Stimulated activated CD4-positive, alpha-beta T cell treated with anti-CD3 and anti-CD28 coated beads, Interleukin-1b, Interleukin-23, amount 100 ng/mL, for 24 hours (primary cell): ENCODE results near the gene HCCS.
A peak's percentile ranks its signal among the peaks of the same experiment; 100 is the strongest.

Experiments
- DNase-seq, 4 experiments: peaks; one replicate each; pipeline ENCODE4 v3.0.0-alpha.2; 2020; ENCODE audit warnings: low read depth in 4 of 4, low spot score in 1 of 4

The HCCS gene

GRCh38 chrX:11111037-11111851, at the start of gene HCCS:
Gene HCCS, plus strand, starts transcription at chrX:11111332. Its CDS starts 729 bp downstream, at chrX:11112061.
- DNase-seq: peak; percentile 48 to 69 (median 55)

- DNase-seq: no peak
Observed at GRCh38 chrX:11064276-11064675, 46.9 kb upstream of the HCCS start.

GRCh38 chrX:11064851-11065600, 46.1 kb upstream of the HCCS start:
- DNase-seq: no peak

DNA sequence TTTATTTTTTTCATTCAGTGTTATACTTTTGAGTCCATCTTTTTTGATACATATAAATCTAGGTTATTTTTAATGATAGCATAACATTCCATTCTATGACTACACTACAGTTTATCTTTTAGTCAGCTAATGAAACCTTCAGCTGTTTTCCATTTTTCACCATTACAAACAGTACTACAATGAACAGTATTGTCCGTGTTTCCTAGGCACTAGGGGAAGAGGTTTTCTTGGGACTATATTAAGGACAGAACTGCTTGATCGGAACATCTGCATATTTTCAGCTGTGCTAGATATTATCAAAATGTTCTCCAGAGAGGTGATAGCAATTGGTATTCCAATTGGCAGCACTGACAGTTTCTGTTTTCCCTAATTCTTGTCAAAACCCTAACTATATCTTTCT, 44.3 kb upstream of the HCCS start:
- DNase-seq: no peak

- no peak for DNase-seq
Observed at GRCh38 chrX:11073381-11073780, 37.8 kb upstream of the HCCS start.

DNA sequence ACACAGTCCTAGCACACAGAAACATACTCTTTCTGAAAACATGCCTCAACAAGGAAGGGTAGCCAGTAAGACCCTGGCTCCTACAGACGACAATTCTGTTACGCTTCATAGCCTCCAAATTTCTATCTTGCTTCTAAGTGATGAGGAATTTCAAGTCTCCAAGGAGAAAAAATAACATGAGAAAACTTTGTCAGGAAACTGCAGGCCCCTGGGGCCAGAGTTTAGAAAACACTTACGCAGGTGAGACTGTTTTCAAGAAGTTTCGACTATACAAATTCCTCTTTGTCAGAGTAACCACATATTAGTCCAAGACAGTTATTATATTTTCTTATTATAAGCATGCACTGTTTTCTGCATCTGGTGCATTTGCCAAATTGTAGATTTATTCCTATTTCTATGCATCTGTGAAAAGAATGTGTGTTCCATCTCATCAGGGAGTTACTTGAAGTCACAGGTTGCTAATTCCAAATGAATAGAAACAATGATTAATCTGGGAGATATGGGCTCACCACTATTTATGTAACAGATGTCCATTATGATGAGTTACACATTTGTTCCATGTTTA, 30.3 kb upstream of the HCCS start:
- no peak for DNase-seq

- no peak for DNase-seq
Observed at GRCh38 chrX:11081511-11081910, 29.6 kb upstream of the HCCS start.

GRCh38 chrX:11085305-11085704, 25.8 kb upstream of the HCCS start:
- DNase-seq: no peak

DNA sequence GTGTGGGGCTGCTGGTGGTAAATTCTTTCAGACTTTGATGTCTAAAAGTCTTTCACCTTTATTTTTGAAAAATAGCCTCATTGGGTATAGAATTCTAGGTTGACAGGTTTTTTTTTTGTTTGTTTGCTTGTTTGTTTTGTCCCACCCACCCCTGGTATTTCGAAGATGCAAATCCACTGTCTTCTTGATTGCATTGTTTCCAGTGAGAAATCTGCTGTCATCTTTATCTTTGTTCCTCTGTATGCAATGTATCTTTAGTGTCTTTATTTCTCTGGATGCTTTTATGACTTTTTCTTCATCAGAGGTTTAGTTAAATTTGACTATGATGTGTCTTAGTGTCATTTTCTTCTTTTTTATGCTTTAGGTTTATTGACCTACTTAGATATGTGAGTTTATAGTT, 21.3 kb upstream of the HCCS start:
- DNase-seq: no peak

GRCh38 chrX:11097933-11098332, 13.2 kb upstream of the HCCS start:
- DNase-seq: no peak

- no peak for DNase-seq
Observed at GRCh38 chrX:11099465-11099864, 11.7 kb upstream of the HCCS start.

- DNase-seq: no peak
Observed at GRCh38 chrX:11100281-11101035, 10.7 kb upstream of the HCCS start.

- no peak for DNase-seq
Observed at GRCh38 chrX:11103006-11103405, 8.1 kb upstream of the HCCS start.

GRCh38 chrX:11103751-11104150, 7.4 kb upstream of the HCCS start:
- DNase-seq: no peak

DNA sequence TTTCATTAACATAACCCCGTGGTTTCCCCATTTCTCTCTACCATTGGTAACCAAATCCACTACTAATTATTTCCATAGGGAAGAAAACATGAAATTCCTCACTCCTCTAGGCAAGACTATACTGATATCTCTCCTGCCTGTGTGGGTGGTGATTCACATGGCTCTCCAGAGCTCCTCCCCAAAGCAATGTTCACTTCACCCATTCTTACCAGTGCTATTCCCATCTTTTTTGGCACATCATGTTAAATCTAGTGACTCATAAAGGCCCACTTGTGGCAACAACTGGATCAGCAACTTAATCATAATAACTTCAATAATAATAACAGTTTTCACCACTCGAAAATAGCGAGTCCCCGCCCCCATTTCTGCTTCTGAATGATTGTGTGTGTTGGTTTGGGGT, 6.1 kb upstream of the HCCS start:
- DNase-seq: no peak

GRCh38 chrX:11108253-11108941, 2.7 kb upstream of the HCCS start:
- no peak for DNase-seq

DNA sequence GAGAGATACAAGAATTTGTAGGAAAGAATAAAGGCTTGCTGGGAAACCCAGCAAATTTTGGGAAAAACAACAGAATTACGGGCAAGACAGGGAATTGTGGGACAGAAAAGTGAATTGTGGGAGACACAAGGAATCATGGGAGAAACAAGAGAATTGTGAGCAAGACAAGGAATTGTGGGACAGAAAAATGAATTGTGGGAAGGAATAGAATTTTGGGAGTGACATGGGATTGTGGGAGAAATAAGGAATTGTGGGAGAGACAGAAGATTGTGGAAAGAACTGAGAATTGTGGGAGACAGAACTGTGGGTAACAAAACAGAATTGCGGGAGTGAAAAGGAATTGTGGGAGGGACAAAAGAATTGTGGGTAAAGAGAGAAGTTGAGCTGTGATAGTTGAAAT, 1.2 kb upstream of the HCCS start:
- no peak for DNase-seq

DNA sequence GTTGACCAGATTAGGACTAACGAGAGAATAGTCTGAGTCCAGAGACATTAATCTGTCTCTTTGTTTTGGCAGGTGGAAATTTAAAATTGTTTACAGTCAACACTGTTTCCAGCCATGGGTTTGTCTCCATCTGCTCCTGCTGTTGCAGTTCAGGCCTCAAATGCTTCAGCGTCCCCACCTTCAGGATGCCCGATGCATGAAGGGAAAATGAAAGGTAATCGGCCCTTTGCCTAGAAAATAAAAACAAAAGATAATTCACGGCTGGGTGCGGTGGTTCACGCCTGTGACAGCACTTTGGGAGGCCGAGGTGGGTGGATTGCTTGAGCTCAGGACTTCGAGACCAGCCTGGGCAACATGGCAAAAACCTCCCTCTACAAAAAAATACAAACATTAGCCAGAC, 815 bp downstream of the HCCS start:
- DNase-seq: no peak

DNA sequence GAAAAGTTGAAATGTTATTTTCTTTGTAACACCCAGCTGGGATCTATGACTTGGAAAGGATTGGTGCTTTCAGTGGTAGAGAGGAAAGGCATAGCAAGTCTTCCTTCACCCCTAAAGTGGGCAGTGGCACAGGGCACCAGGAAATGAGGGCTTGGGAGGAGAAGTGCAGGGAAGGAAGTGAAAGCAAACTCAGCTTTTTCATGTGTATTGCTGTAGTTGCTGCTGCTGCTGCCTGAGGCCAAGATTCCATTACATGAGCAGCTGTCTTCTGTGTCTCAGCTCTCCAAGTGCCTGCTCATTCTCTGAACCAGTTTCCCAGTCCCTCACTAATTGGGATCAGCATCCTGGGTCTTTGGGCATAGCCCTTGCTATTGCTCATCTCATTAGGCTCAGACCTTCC, 2.6 kb downstream of the HCCS start:
- no peak for DNase-seq

DNA sequence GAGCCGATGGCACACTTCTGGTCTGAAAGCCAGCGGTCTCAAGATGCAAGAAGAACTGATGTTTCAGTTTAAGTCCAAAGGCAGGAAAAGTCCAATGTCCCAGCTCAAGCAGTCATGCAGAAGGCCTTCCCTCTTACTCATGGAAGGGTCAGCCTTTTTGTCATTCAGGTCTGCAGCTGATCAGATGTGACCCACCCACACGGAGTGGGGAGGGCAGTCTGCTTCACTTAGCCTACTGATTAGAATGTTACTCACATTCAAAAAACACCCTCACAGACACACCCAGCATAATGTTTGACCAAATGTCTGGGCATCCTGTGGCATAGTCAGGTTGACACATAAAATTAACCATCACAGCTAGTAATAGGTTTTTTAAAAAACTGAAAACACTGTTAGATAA, 6.6 kb downstream of the HCCS start:
- DNase-seq: no peak
